Measurements from ENCODE around the gene SH3BP2. TPM values are rescaled to one million over a fixed set of nuclear protein-coding genes. Genes with fewer than 3 reads are reported as not detected.

The SH3BP2 gene, protein sequence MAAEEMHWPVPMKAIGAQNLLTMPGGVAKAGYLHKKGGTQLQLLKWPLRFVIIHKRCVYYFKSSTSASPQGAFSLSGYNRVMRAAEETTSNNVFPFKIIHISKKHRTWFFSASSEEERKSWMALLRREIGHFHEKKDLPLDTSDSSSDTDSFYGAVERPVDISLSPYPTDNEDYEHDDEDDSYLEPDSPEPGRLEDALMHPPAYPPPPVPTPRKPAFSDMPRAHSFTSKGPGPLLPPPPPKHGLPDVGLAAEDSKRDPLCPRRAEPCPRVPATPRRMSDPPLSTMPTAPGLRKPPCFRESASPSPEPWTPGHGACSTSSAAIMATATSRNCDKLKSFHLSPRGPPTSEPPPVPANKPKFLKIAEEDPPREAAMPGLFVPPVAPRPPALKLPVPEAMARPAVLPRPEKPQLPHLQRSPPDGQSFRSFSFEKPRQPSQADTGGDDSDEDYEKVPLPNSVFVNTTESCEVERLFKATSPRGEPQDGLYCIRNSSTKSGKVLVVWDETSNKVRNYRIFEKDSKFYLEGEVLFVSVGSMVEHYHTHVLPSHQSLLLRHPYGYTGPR
- polyA plus RNA-seq (80.3 and 87.9 TPM in 2 replicates), polyA minus RNA-seq (38.7 and 48.5 TPM in 2 replicates)

- Histone ChIP-seq H3K27me3 (ENCODE audit: insufficient read depth, low read depth, low read length) (peaks cover 22% of the 10 kb centered on the region), H3K9ac (ENCODE audit: low read length) (no peak within 1 kb of the TSS), H3K36me3 (ENCODE audit: insufficient read depth, low read length) (no peaks in the 10 kb centered on the region), H3K4me2 (ENCODE audit: low read length) (no peak within 1 kb of the TSS), H3F3A (ENCODE audit: insufficient read depth, low read length, poor library complexity, severe bottlenecking) (no peaks in the 10 kb centered on the region), H3K79me2 (replicated peaks; ENCODE audit: insufficient read depth, low read length) (no peaks in the 10 kb centered on the region), H3K9me3 (ENCODE audit: low read length) (no peaks in the 10 kb centered on the region), H4K20me1 (ENCODE audit: insufficient read depth) (no peaks in the 10 kb centered on the region), H2AFZ (ENCODE audit: low read depth, low read length) (no peak within 1 kb of the TSS), H3K4me3 (ENCODE audit: low read length) (peak within 1 kb of the TSS; percentile 48), H3K27ac (ENCODE audit: low read length) (no peak within 1 kb of the TSS), H3K9me2 (ENCODE audit: insufficient read depth, low read length) (no peaks in the 10 kb centered on the region)
- TF ChIP-seq, protein P1, sequence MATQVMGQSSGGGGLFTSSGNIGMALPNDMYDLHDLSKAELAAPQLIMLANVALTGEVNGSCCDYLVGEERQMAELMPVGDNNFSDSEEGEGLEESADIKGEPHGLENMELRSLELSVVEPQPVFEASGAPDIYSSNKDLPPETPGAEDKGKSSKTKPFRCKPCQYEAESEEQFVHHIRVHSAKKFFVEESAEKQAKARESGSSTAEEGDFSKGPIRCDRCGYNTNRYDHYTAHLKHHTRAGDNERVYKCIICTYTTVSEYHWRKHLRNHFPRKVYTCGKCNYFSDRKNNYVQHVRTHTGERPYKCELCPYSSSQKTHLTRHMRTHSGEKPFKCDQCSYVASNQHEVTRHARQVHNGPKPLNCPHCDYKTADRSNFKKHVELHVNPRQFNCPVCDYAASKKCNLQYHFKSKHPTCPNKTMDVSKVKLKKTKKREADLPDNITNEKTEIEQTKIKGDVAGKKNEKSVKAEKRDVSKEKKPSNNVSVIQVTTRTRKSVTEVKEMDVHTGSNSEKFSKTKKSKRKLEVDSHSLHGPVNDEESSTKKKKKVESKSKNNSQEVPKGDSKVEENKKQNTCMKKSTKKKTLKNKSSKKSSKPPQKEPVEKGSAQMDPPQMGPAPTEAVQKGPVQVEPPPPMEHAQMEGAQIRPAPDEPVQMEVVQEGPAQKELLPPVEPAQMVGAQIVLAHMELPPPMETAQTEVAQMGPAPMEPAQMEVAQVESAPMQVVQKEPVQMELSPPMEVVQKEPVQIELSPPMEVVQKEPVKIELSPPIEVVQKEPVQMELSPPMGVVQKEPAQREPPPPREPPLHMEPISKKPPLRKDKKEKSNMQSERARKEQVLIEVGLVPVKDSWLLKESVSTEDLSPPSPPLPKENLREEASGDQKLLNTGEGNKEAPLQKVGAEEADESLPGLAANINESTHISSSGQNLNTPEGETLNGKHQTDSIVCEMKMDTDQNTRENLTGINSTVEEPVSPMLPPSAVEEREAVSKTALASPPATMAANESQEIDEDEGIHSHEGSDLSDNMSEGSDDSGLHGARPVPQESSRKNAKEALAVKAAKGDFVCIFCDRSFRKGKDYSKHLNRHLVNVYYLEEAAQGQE (IDR thresholded peaks at IDR 0.05; ENCODE audit: borderline replicate concordance): no peak
- no peak for TF ChIP-seq RAD21 (conservative IDR thresholded peaks at IDR 0.05)
Measured at GRCh38 chr4:2792711-2793585, at the start of gene SH3BP2. Gene SH3BP2, plus strand, starts transcription at chr4:2793085. Its CDS starts 27,533 bp downstream, at chr4:2820618.

GRCh38 chr4:2743518-2744445, 49.1 kb upstream of the SH3BP2 start:
- H3K4me3 ChIP-seq (ENCODE audit: low read length): no peak overlapping the region

More at GRCh38 chr4:2743518-2744445, 49.1 kb upstream of the SH3BP2 start:
- H2AFZ ChIP-seq (ENCODE audit: low read depth, low read length): no peak overlapping the region
- H3K27ac ChIP-seq (ENCODE audit: low read length): no peak overlapping the region
- no peaks in the 10 kb centered on the region for H3K27me3 ChIP-seq (ENCODE audit: insufficient read depth, low read depth, low read length)
- no peaks in the 10 kb centered on the region for H3K79me2 ChIP-seq (replicated peaks; ENCODE audit: insufficient read depth, low read length)
- no peak overlapping the region for H3K4me2 ChIP-seq (ENCODE audit: low read length)
- H3K9ac ChIP-seq (ENCODE audit: low read length): no peak overlapping the region
- no peaks in the 10 kb centered on the region for H3K9me2 ChIP-seq (ENCODE audit: insufficient read depth, low read length)
- H3K36me3 ChIP-seq (ENCODE audit: insufficient read depth, low read length): no peaks in the 10 kb centered on the region
- no peaks in the 10 kb centered on the region for H3F3A ChIP-seq (ENCODE audit: insufficient read depth, low read length, poor library complexity, severe bottlenecking)
- TF ChIP-seq POLR2AphosphoS5 (IDR thresholded peaks at IDR 0.05): no peak
- no peak for TF ChIP-seq SMC3 (conservative IDR thresholded peaks at IDR 0.05; ENCODE audit: poor library complexity)
- no peak for TF ChIP-seq EZH2 (IDR thresholded peaks at IDR 0.05; ENCODE audit: borderline replicate concordance, insufficient read depth, low read length, poor library complexity, severe bottlenecking)
- no peak for TF ChIP-seq TAF1 (IDR thresholded peaks at IDR 0.05; ENCODE audit: low read depth)
- TF ChIP-seq MXI1 (conservative IDR thresholded peaks at IDR 0.05; ENCODE audit: poor library complexity, severe bottlenecking): no peak
- TF ChIP-seq EP300 (conservative IDR thresholded peaks at IDR 0.05; ENCODE audit: poor library complexity, severe bottlenecking): no peak
- TF ChIP-seq, protein P1 (IDR thresholded peaks at IDR 0.05; ENCODE audit: borderline replicate concordance): no peak
- no peak for TF ChIP-seq RAD21 (conservative IDR thresholded peaks at IDR 0.05)
- TF ChIP-seq, protein P2, sequence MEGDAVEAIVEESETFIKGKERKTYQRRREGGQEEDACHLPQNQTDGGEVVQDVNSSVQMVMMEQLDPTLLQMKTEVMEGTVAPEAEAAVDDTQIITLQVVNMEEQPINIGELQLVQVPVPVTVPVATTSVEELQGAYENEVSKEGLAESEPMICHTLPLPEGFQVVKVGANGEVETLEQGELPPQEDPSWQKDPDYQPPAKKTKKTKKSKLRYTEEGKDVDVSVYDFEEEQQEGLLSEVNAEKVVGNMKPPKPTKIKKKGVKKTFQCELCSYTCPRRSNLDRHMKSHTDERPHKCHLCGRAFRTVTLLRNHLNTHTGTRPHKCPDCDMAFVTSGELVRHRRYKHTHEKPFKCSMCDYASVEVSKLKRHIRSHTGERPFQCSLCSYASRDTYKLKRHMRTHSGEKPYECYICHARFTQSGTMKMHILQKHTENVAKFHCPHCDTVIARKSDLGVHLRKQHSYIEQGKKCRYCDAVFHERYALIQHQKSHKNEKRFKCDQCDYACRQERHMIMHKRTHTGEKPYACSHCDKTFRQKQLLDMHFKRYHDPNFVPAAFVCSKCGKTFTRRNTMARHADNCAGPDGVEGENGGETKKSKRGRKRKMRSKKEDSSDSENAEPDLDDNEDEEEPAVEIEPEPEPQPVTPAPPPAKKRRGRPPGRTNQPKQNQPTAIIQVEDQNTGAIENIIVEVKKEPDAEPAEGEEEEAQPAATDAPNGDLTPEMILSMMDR (IDR thresholded peaks at IDR 0.05; ENCODE audit: poor library complexity, severe bottlenecking): no peak
- no peaks in the 10 kb centered on the region for H3K9me3 ChIP-seq (ENCODE audit: low read length)
- no peaks in the 10 kb centered on the region for H4K20me1 ChIP-seq (ENCODE audit: insufficient read depth)

All from neural cell (in vitro differentiated cells).